SK-N-MC (cell line): Measurements from ENCODE around the gene HSPA1A.

ENCODE experiments used
- EZH2 ChIP-seq: fragments of 200-600 bp; sonication (generic); IDR thresholded peaks from one replicate; pipeline ENCODE4 v1.6.1; 2017; ENCODE audit warnings: antibody characterized with exemption
- POLR2AphosphoS5 ChIP-seq: IDR thresholded peaks from 2 replicates; pipeline ENCODE4 v1.6.1; 2012; ENCODE audit warnings: mild to moderate bottlenecking, low read depth, low read length, borderline replicate concordance

DNA sequence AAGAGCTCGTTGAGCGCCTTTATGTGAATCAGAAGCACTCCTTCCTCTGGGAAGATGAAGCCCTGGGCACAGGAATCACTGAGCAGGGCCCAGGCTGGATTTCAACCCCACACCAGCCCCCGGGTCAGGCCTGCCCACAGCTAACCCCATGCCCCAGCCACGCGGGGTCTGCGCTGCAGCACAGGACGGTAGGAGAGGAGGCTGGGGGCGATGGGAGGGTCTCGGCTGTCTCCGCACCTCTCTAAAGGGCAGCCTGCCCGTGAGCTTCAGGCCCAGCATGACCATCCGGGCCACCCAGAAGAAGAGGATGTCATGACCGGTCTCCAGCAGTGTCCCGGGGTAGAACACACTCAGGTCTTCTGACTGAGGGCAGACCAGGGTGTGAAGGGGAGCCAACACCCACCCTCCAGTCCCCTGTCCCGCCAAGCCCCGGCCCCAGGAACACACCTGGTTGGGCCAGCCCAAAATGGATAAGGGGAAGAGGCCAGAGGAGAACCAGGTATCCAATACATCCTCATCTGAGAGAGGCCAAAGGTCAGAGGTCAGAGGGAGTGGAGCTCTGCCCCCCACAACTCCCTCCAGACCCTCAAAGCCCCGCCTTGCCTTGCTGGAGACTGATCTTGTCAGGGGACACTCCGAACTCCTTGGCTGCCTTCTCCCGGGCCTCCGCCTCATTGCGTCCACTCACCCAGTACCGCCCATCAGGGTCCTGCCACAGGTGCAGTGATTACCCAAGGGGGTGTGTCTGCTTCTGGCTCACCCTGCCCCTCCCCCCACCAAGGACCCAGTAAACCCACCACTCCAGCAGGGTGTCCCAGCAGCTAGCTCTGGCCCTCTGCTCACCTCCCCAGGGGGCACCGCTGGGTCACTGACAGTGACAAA is 33.9 kb upstream of the HSPA1A start:
- TF ChIP-seq EZH2 = no peak
- no peak for TF ChIP-seq POLR2AphosphoS5
